Mucosa of descending colon (tissue), 3 donors: ENCODE measurements around the gene EME2. TPM values are rescaled to one million over a fixed set of nuclear protein-coding genes. Genes with fewer than 3 reads are reported as not detected.

Experiments used
- ATAC-seq: fragments of 200-7000 bp; cut with Tn5 transposase; one replicate; pipeline ENCODE4 v1.9.1; 2020; ENCODE audit warnings: mild to moderate bottlenecking, moderate library complexity
- DNase-seq, 3 donors: peaks; one replicate each; pipeline ENCODE4 v3.0.0-alpha.2; 2020
- H3K36me3 ChIP-seq: fragments of 200-600 bp; one replicate; pipeline ENCODE4 v1.8.0; 2021; ENCODE audit warnings: low read depth, mild to moderate bottlenecking
- H3K4me1 ChIP-seq: fragments of 200-600 bp; one replicate; pipeline ENCODE4 v1.8.0; 2021; ENCODE audit warnings: low read depth, mild to moderate bottlenecking
- H3K4me3 ChIP-seq: fragments of 200-600 bp; one replicate; pipeline ENCODE4 v1.8.0; 2021; ENCODE audit warnings: mild to moderate bottlenecking
- H3K9me3 ChIP-seq: fragments of 200-600 bp; one replicate; pipeline ENCODE4 v1.8.0; 2021; ENCODE audit warnings: mild to moderate bottlenecking
- intact Hi-C, 2 donors: fragments of 100-400 bp; cut with DNase I in 1 of 2; cut with micrococcal nuclease in 1 of 2; formaldehyde crosslinking; loops; one replicate each; pipeline versions ENCODE4 v1.11.0 to v1.11.1; 2022; cut with DNase I, micrococcal nuclease
- total RNA-seq, 3 donors: library from RNA; stranded (reverse); fragmentation: NEBNext Ultra II Directional in 2 of 3; extraction: Animal tissue kit (Norgen Biotek cat#: 25700) in 2 of 3; gene quantifications; one replicate each; pipeline versions ENCODE4 v1.2.1 to v1.2.4, GENCODE V29; 2021 to 2023
- TF ChIP-seq, protein P1 (sequence below): fragments of 200-600 bp; IDR thresholded peaks from one replicate; pipeline ENCODE4 v1.8.0; 2022; ENCODE audit warnings: antibody characterized with exemption, mild to moderate bottlenecking
- donor health status: DM: no; HTN: no; CAD: no; lungs with moderate emphysema.
- donor health status: DM: no; HTN: no; CAD: no.
- donor health status: DM: no; HTN: yes; CAD: no.

The EME2 gene
- total RNA-seq, 3 donors from 2014 or later: 18.4 to 43.1 (median 24.7) TPM

DNA sequence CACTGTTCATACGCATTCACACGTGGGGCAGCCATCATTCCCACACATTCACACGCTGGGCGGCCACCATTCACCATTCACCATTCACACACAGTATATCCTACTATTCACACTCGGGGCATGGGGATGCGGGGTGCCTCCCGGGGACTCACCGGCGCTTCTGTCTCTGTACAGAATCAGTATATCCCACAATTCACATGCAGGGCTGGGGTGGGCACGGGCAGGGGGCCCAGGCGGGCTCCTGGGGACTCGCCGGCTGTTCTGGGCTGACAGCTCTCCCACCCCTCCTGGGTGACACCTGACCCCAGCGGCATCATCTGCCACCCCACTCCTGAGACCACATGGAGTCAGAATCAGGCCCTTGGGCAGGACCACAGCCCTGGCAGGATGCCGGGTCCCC, 10.9 kb upstream of the EME2 start:
- Histone ChIP-seq H3K4me1 (peaks cover 17% of the 10 kb centered on the region), H3K36me3 (no peaks in the 10 kb centered on the region), H3K9me3 (no peaks in the 10 kb centered on the region), H3K4me3 (no peak overlapping the region)
- no peak for DNase-seq
- intact Hi-C loops: no loop called here
- TF ChIP-seq, protein P1, sequence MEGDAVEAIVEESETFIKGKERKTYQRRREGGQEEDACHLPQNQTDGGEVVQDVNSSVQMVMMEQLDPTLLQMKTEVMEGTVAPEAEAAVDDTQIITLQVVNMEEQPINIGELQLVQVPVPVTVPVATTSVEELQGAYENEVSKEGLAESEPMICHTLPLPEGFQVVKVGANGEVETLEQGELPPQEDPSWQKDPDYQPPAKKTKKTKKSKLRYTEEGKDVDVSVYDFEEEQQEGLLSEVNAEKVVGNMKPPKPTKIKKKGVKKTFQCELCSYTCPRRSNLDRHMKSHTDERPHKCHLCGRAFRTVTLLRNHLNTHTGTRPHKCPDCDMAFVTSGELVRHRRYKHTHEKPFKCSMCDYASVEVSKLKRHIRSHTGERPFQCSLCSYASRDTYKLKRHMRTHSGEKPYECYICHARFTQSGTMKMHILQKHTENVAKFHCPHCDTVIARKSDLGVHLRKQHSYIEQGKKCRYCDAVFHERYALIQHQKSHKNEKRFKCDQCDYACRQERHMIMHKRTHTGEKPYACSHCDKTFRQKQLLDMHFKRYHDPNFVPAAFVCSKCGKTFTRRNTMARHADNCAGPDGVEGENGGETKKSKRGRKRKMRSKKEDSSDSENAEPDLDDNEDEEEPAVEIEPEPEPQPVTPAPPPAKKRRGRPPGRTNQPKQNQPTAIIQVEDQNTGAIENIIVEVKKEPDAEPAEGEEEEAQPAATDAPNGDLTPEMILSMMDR: no peak
- ATAC-seq: no peak

DNA sequence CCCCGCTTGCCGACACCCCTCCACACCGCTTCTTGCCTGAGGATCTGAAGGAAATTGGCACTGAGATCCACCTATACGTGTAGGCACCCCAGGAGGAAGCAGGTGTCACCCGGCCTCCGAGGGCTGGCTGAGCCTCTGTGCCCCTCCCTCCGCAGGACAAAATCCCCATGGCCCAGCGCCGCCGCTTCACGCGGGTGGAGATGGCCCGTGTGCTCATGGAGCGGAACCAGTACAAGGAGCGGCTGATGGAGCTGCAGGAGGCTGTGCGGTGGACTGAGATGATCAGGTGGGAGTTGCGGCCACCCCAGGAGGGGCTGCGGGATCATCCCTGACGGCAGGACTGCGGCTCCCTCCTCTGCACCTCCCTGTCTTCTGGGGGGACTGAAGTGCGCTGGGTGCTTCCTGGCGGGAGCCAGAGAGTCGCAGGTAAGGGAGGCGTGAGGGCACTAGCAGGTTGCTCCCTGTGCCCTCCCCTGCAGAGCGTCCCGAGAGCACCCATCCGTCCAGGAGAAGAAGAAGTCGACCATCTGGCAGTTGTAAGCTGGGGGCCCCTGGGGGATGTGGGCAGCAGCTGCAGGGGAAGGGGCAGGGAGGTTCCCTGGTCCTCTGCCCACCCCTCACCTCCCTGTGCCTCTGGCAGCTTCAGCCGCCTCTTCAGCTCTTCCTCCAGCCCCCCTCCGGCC, 10.3 kb upstream of the EME2 start:
- ATAC-seq (no peak), DNase-seq (no peak)
- TF ChIP-seq, protein P1: no peak
- intact Hi-C loops: no loop called here
- H3K4me3 ChIP-seq: no peak overlapping the region
- H3K9me3 ChIP-seq: no peaks in the 10 kb centered on the region
- H3K4me1 ChIP-seq: peaks cover 11% of the 10 kb centered on the region
- no peaks in the 10 kb centered on the region for H3K36me3 ChIP-seq

DNA sequence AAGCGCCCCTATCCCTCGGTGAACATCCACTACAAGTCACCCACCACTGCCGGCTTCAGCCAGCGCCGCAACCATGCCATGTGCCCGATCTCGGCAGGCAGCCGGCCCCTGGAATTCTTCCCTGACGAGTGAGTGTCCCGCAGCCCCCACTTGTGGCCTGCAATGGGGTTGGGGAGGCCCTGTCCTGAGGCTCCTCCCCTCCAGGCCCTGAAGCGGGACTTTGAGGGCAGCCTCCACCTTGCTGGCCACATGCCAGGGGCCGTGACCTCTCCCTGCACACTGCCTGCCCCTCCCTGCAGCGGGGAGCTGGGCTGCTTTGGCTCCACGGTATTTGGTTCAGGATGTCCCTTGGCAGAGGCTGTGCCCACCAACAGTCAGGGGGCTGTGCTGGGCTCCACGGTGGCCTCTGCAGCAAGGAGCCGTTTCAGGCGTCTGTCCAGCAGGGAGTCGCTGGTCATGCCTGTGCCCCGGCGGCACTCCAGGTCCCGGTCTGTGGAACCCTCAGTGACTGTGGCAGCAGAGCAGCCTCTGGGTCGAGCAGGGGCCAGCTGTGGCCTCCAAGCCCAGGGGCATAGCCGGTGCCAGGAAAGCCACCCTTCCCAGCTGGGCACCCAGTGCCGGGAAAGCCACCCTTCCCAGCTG, 9.6 kb upstream of the EME2 start:
- Histone ChIP-seq H3K36me3 (no peaks in the 10 kb centered on the region), H3K4me1 (peaks cover 5% of the 10 kb centered on the region), H3K9me3 (no peaks in the 10 kb centered on the region), H3K4me3 (no peak overlapping the region)
- peak in 1 of 3 donors; percentile 43 for DNase-seq
- no peak for ATAC-seq
- intact Hi-C loops: no loop called here
- TF ChIP-seq, protein P1: no peak

- TF ChIP-seq, protein P1: no peak
- Histone ChIP-seq H3K9me3 (no peaks in the 10 kb centered on the region), H3K4me3 (no peak overlapping the region), H3K36me3 (no peaks in the 10 kb centered on the region), H3K4me1 (no peaks in the 10 kb centered on the region)
- intact Hi-C loops: no loop called here
- DNase-seq (peak in 1 of 3 donors; percentile 55), ATAC-seq (peak; percentile 15)
These were observed 8.8 kb upstream of the EME2 start for GRCh38 chr16:1763521-1764511.

GRCh38 chr16:1764971-1765370, 7.6 kb upstream of the EME2 start:
- no peaks in the 10 kb centered on the region for H3K36me3 ChIP-seq
- no peak overlapping the region for H3K4me3 ChIP-seq
- TF ChIP-seq, protein P1: no peak
- ATAC-seq: no peak
- no peak for DNase-seq
- H3K4me1 ChIP-seq: peaks cover 6% of the 10 kb centered on the region
- no peaks in the 10 kb centered on the region for H3K9me3 ChIP-seq
- intact Hi-C loops: no loop called here
